GM18870 (cell line): ENCODE results near the gene GRB10.

ENCODE experiments used
- ATAC-seq: cut with Tn5 transposase; IDR thresholded peaks from one replicate; pipeline ENCODE4 v1.9.1; 2021; ENCODE audit warnings: moderate library complexity; ENCODE audit not compliant: unreplicated experiment

GRB10 gene

GRCh38 chr7:50641442-50642405, 141.0 kb downstream of the GRB10 start:
- ATAC-seq: no peak

- ATAC-seq: no peak
Observed at GRCh38 chr7:50640779-50641178, 141.9 kb downstream of the GRB10 start.

DNA sequence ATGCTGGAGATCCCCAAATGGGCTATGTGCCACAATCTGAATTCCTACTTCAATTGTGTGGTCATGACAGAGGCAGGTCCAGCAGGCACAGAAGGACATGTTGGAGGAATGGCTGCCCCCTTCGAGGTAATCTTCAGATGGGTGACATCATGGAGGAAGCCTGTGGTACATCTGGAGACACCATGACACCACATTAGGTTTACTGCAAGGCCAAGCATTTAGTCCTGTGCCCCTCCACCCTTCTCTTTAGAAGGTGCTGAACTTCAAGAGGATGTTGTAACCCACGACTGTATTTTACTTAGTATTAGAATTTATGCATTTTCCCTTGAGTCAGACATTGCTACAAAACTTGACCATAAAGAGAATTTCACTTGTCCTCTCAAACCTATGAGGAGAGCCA, 142.4 kb downstream of the GRB10 start:
- ATAC-seq: no peak

- ATAC-seq: no peak
Observed at GRCh38 chr7:50637725-50638643, 144.7 kb downstream of the GRB10 start.

GRCh38 chr7:50634378-50634777, 148.3 kb downstream of the GRB10 start:
- ATAC-seq: no peak

GRCh38 chr7:50633414-50633710, 149.3 kb downstream of the GRB10 start:
- ATAC-seq: no peak

GRCh38 chr7:50632561-50633413, 149.9 kb downstream of the GRB10 start:
- ATAC-seq: peak; percentile 89

DNA sequence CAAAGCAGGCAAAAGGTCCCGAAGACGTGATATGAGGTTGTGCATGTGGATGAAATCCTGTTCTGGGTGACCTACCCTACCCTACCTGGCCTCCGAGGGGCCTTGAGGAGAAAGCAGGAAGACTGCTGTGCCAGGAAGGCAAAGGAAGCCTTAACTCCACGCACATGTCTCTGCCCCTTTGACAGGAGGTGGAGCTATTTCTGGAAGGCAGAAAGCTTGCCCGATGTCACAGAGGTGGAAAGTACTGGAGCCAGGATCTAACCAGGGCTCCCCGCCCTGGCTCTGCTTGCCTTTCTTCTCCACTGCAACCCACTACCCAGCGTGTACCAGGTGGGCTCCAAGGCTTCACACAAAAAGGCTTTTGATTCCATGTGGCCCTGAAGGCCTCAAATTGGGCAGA, 151.1 kb downstream of the GRB10 start:
- no peak for ATAC-seq

DNA sequence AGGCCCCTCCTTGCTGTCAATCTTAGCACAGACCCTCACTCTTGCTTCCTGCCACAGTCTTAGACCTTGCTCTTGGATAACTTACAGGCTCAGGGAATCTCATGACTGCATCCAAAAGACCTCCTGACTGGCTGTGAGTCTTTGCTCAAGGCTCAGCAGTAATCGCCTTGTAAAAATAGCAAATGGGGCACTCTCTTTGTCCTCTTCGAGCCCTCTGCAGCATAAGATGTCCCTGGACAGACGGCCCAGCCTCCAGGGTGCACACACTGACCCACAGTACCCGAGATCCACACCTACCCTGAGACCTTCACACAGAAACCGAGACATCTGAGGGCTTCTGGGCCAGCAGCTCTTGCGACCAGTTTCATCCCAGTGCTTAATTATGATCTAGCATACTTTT, 151.6 kb downstream of the GRB10 start:
- no peak for ATAC-seq

DNA sequence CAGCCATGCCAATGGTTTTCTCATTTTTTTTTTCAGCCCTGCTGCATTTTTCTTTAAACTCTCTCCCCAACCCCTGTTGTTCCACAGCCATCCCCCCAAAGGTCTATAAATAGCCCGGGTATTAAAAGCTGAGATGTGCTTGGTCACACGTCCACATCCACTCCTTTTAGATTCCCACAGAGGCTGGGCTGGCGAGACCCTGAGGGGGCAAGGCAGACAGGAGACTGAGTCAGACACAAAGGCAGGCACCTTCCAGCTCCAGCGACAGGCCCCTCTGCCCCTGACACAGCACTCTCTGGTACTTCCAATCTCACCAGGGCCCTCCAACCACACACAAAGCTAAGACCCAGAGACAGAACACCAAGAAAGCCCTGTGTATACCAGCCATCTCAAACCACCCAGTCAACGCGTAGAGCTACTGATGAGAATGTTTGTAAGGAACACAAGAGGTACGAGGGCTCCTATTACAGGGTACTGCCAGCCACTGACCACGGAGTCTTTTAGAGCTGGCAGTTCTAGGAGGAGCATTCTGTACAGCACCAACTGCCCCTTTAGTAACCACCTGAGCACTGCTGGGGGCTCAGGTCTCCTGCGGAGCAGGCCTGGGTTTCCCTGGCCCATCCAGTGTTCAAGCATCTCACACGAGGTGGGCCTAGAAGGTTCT, 153.3 kb downstream of the GRB10 start:
- ATAC-seq: no peak

- no peak for ATAC-seq
Observed at GRCh38 chr7:50628434-50629084, 154.1 kb downstream of the GRB10 start.

- no peak for ATAC-seq
Observed at GRCh38 chr7:50627824-50628361, 154.8 kb downstream of the GRB10 start.

DNA sequence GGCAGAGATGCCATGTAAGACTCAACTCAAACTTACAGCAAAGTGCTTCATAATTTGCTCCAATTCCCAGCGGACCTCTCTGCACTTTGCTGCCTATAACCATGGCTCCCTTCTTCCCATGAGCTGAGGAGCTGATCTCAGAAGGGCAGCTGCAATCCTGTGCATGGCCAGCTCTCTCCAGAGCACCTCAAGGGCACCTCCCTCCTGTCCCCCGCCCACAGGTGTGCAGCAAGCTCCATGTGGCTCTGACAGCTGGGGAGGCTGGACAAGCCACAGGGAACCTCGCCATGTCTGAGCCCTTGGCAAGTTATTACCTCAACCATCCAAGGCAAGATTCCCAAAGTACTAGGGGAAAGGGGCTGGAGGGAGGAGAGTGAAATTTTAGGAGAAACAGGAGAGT, 156.4 kb downstream of the GRB10 start:
- no peak for ATAC-seq

GRCh38 chr7:50625360-50625759, 157.3 kb downstream of the GRB10 start:
- ATAC-seq: no peak

GRCh38 chr7:50622821-50623220, 159.9 kb downstream of the GRB10 start:
- ATAC-seq: no peak

DNA sequence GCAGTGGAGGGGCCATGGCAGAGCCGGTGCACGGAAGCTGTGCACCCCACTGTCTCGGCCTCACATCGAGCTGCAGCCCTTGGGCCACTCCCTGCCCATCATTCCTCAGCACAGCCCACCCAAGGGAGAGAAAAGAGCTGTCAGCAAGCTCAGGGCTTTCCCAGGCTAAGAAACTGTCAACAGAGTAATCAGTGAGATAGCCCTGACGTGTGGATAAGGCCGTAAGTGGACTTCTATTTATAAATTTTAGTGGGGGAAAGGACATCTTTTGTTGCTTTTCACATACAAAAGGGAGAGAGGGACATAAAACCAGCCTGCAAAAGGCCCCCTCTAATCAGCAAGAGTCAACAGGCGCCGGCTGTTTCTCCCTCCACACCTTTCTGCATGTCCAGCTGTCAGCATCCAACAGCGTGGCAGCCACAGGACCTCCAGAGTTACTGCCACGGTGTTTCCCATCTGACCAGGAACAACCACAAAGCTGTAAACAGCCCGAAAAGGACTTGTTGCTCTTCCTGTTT, 160.7 kb downstream of the GRB10 start:
- no peak for ATAC-seq

- no peak for ATAC-seq
Observed at GRCh38 chr7:50621206-50621605, 161.5 kb downstream of the GRB10 start.

GRCh38 chr7:50620433-50620832, 162.3 kb downstream of the GRB10 start:
- ATAC-seq: no peak

DNA sequence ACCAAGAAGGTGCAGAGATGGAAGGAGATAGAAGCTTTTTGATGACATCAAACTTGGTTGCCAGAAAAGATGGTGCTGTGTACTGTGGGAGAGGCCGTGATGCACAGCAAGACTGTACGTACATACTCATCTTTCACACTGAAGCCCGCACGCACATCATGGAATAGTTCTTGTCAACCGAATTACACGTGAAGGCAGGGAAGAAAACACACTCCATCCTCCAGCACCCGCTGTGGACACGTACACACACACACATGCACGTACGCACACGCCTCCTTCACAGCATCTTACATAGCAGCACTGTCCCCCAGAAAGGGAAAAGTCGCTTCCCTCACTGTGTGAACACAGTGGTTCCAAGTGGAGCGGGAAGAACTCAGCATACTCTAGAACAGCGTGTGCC, 163.0 kb downstream of the GRB10 start:
- ATAC-seq: no peak
